ENCODE results near the gene TIGD4.

TIGD4 gene

DNA sequence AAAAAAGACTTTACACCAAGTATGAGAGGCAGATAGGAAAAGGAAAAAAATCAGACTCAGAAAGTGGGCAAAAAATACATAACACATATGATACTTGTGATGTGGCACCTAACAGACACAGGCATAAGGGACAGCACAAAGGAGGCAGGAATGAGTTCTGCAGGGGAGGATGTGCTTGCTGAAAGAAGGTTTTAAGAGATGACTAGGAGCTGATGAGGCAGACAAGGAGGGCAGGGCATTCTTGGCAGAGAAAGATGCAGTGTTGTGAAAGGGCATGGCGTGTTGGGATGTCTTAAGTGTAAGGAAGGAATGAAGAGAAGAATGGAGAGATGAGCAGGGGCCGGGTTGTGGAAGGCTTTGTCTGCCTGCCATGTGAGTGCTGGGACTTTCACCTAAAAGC lies 50.1 kb downstream of the TIGD4 start:
- Histone ChIP-seq H3K79me2 (ENCODE audit: control insufficient read depth, low read length) (no peaks in the 10 kb centered on the region), H3F3A (ENCODE audit: control insufficient read depth, insufficient read depth) (no peaks in the 10 kb centered on the region), H3K9me3 (ENCODE audit: control insufficient read depth, insufficient read depth, low read length) (no peaks in the 10 kb centered on the region), H3K36me3 (ENCODE audit: control insufficient read depth, low read length) (no peaks in the 10 kb centered on the region), H3K27me3 (ENCODE audit: control insufficient read depth, low read length) (0 out of 2 replicates have a peak, but pooled peaks cover 6% of the 10 kb centered on the region), H3K27ac (ENCODE audit: low read depth, low read length) (no peak overlapping the region), H3K4me3 (ENCODE audit: low read length) (no peak overlapping the region), H3K9me2 (replicated peaks; ENCODE audit: control insufficient read depth, low read length) (no peaks in the 10 kb centered on the region), H3K4me1 (ENCODE audit: control insufficient read depth, low read length) (peaks cover 4% of the 10 kb centered on the region; the same call in 1 of the 2 replicates), H4K20me1 (ENCODE audit: control insufficient read depth, insufficient read depth, low read depth, low read length) (no peaks in the 10 kb centered on the region), H3K4me2 (ENCODE audit: low read length) (no peak overlapping the region)
- TF ChIP-seq, protein P1, sequence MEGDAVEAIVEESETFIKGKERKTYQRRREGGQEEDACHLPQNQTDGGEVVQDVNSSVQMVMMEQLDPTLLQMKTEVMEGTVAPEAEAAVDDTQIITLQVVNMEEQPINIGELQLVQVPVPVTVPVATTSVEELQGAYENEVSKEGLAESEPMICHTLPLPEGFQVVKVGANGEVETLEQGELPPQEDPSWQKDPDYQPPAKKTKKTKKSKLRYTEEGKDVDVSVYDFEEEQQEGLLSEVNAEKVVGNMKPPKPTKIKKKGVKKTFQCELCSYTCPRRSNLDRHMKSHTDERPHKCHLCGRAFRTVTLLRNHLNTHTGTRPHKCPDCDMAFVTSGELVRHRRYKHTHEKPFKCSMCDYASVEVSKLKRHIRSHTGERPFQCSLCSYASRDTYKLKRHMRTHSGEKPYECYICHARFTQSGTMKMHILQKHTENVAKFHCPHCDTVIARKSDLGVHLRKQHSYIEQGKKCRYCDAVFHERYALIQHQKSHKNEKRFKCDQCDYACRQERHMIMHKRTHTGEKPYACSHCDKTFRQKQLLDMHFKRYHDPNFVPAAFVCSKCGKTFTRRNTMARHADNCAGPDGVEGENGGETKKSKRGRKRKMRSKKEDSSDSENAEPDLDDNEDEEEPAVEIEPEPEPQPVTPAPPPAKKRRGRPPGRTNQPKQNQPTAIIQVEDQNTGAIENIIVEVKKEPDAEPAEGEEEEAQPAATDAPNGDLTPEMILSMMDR (IDR thresholded peaks at IDR 0.05; ENCODE audit: low read depth, low read length, poor library complexity, severe bottlenecking): no peak
- no peak for TF ChIP-seq EZH2phosphoT487 (IDR thresholded peaks at IDR 0.05; ENCODE audit: borderline replicate concordance, low read length)

DNA sequence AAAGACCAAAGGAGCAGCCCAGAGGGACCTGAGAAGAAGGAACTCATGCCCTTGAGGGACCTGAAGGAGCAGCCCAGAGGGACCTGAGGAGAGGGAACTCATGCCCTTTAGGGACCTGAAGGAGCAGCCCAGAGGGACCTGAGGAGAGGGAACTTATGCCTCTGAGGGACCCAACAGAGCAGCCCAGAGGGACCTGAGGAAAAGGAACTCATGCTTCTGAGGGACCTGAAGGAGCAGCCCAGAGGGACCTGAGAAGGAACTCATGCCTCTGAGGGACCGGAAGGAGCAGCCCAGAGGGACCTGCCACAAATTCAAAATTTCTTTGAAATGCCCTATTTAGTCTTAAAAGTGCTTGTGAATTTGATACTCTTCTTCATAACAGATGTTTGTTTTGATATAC lies 51.2 kb downstream of the TIGD4 start:
- Histone ChIP-seq H3F3A (ENCODE audit: control insufficient read depth, insufficient read depth) (no peaks in the 10 kb centered on the region), H4K20me1 (ENCODE audit: control insufficient read depth, insufficient read depth, low read depth, low read length) (no peaks in the 10 kb centered on the region), H3K4me2 (ENCODE audit: low read length) (no peak overlapping the region), H3K4me3 (ENCODE audit: low read length) (no peak overlapping the region), H3K79me2 (ENCODE audit: control insufficient read depth, low read length) (no peaks in the 10 kb centered on the region), H3K4me1 (ENCODE audit: control insufficient read depth, low read length) (peaks cover 4% of the 10 kb centered on the region; the same call in 1 of the 2 replicates), H3K27ac (ENCODE audit: low read depth, low read length) (no peak overlapping the region), H3K9me2 (replicated peaks; ENCODE audit: control insufficient read depth, low read length) (no peaks in the 10 kb centered on the region), H3K36me3 (ENCODE audit: control insufficient read depth, low read length) (no peaks in the 10 kb centered on the region), H3K27me3 (ENCODE audit: control insufficient read depth, low read length) (0 out of 2 replicates have a peak, but pooled peaks cover 6% of the 10 kb centered on the region), H3K9me3 (ENCODE audit: control insufficient read depth, insufficient read depth, low read length) (no peaks in the 10 kb centered on the region)
- TF ChIP-seq, protein P1 (IDR thresholded peaks at IDR 0.05; ENCODE audit: low read depth, low read length, poor library complexity, severe bottlenecking): no peak
- TF ChIP-seq EZH2phosphoT487 (IDR thresholded peaks at IDR 0.05; ENCODE audit: borderline replicate concordance, low read length): no peak

DNA sequence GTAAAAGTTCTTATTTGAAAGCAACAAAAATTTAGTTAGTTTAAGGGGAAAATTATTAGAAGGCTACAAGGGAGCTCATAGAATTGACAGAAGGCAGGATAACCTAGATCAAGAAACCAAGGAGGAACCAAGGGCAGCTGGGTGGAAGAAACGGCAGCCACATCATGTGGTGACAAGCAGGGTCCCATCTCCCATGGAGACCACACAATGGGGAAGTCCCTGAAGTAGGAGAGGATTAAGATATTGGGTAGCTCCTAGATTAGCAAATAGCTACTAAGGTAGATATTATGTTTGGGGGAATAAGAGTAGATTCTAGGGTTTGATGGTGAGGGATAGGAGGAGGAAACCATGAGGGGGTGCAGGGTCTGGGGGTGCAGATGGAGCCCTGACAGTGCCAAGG lies 51.7 kb downstream of the TIGD4 start:
- Histone ChIP-seq H3K27ac (ENCODE audit: low read depth, low read length) (no peak overlapping the region), H3F3A (ENCODE audit: control insufficient read depth, insufficient read depth) (no peaks in the 10 kb centered on the region), H3K36me3 (ENCODE audit: control insufficient read depth, low read length) (no peaks in the 10 kb centered on the region), H4K20me1 (ENCODE audit: control insufficient read depth, insufficient read depth, low read depth, low read length) (no peaks in the 10 kb centered on the region), H3K9me2 (replicated peaks; ENCODE audit: control insufficient read depth, low read length) (no peaks in the 10 kb centered on the region), H3K79me2 (ENCODE audit: control insufficient read depth, low read length) (no peaks in the 10 kb centered on the region), H3K27me3 (ENCODE audit: control insufficient read depth, low read length) (0 out of 2 replicates have a peak, but pooled peaks cover 6% of the 10 kb centered on the region), H3K9me3 (ENCODE audit: control insufficient read depth, insufficient read depth, low read length) (no peaks in the 10 kb centered on the region), H3K4me2 (ENCODE audit: low read length) (no peak overlapping the region), H3K4me1 (ENCODE audit: control insufficient read depth, low read length) (peaks cover 4% of the 10 kb centered on the region; the same call in 1 of the 2 replicates), H3K4me3 (ENCODE audit: low read length) (no peak overlapping the region)
- TF ChIP-seq, protein P1 (IDR thresholded peaks at IDR 0.05; ENCODE audit: low read depth, low read length, poor library complexity, severe bottlenecking): no peak
- TF ChIP-seq EZH2phosphoT487 (IDR thresholded peaks at IDR 0.05; ENCODE audit: borderline replicate concordance, low read length): no peak
